ENCODE results near the gene ANKS1A. TPM values are rescaled to one million over a fixed set of nuclear protein-coding genes. Genes with fewer than 3 reads are reported as not detected.
A peak's percentile ranks its signal among the peaks of the same experiment; 100 is the strongest.
"Not testable (repeated sequence)": the region's sequence is repeated elsewhere in the genome, so short reads cannot be mapped to it uniquely, and the experiment has no call there.

Gene ANKS1A
- total RNA-seq, 1 donor from 2014 or later: 13.6 TPM

GRCh38 chr6:34887753-34888513, 1.1 kb upstream of the ANKS1A start, which contains the start of gene TAF11:
TAF11 (minus strand) TSS chr6:34888042; CDS start chr6:34887957, 85 bp downstream.
- peak; percentile 89 for ATAC-seq

GRCh38 chr6:34888514-34888856, 570 bp upstream of the ANKS1A start:
- no peak for ATAC-seq

GRCh38 chr6:34890533-34890925, 1.5 kb downstream of the ANKS1A start:
- ATAC-seq: no peak

GRCh38 chr6:34891296-34891695, 2.2 kb downstream of the ANKS1A start:
- peak; percentile 2 for ATAC-seq

- ATAC-seq: no peak
Observed at GRCh38 chr6:34894693-34895092, 5.6 kb downstream of the ANKS1A start.

- ATAC-seq: no peak
Observed at GRCh38 chr6:34897130-34897529, 8.1 kb downstream of the ANKS1A start.

GRCh38 chr6:34897716-34898115, 8.7 kb downstream of the ANKS1A start:
- ATAC-seq: no peak

- not testable (repeated sequence) for ATAC-seq
Observed at GRCh38 chr6:34899748-34900147, 10.7 kb downstream of the ANKS1A start.

- ATAC-seq: no peak
Observed at GRCh38 chr6:34900321-34901031, 11.4 kb downstream of the ANKS1A start.

- no peak for ATAC-seq
Observed at GRCh38 chr6:34901930-34902329, 12.9 kb downstream of the ANKS1A start.

GRCh38 chr6:34904990-34905613, 16.0 kb downstream of the ANKS1A start:
- ATAC-seq: peak; percentile 61

GRCh38 chr6:34906826-34907225, 17.8 kb downstream of the ANKS1A start:
- no peak for ATAC-seq

- peak; percentile 84 for ATAC-seq
Observed at GRCh38 chr6:34908194-34908593, 19.1 kb downstream of the ANKS1A start.

- no peak for ATAC-seq
Observed at GRCh38 chr6:34909320-34909883, 20.3 kb downstream of the ANKS1A start.

GRCh38 chr6:34911822-34912221, 22.8 kb downstream of the ANKS1A start:
- ATAC-seq: no peak

- ATAC-seq: peak; percentile 31
Observed at GRCh38 chr6:34912715-34913464, 23.8 kb downstream of the ANKS1A start.

GRCh38 chr6:34914358-34914757, 25.3 kb downstream of the ANKS1A start:
- ATAC-seq: no peak

GRCh38 chr6:34916348-34916967, 27.4 kb downstream of the ANKS1A start:
- ATAC-seq: no peak

- ATAC-seq: no peak
Observed at GRCh38 chr6:34917626-34918285, 28.7 kb downstream of the ANKS1A start.

GRCh38 chr6:34919651-34920050, 30.6 kb downstream of the ANKS1A start:
- peak; percentile 8 for ATAC-seq

- no peak for ATAC-seq
Observed at GRCh38 chr6:34920097-34920496, 31.0 kb downstream of the ANKS1A start.
